GM10266 (cell line): ENCODE results near the gene EPHA7.

ENCODE experiments used
- DNase-seq: peaks from one replicate; pipeline ENCODE4 v3.0.0; 2012; ENCODE audit errors: extremely low spot score
- CTCF ChIP-seq: IDR thresholded peaks from 2 replicates; pipeline ENCODE4 v1.5.1; 2012; ENCODE audit warnings: mild to moderate bottlenecking, low read depth; ENCODE audit not compliant: control insufficient read depth, insufficient read depth; ENCODE audit errors: missing control alignments

The EPHA7 gene

GRCh38 chr6:93419304-93420162 is at the start of gene EPHA7:
EPHA7 (minus strand) TSS chr6:93419559; CDS start chr6:93419341, 218 bp downstream.
- no peak for TF ChIP-seq CTCF
- DNase-seq: peak; percentile 89

- no peak for DNase-seq
- no peak for TF ChIP-seq CTCF
These were observed 48.9 kb upstream of the EPHA7 start for GRCh38 chr6:93468291-93468690.

GRCh38 chr6:93454533-93454932 is 35.2 kb upstream of the EPHA7 start:
- no peak for TF ChIP-seq CTCF
- DNase-seq: no peak

- peak; percentile 9 for DNase-seq
These were observed 34.6 kb upstream of the EPHA7 start for GRCh38 chr6:93453956-93454355.

GRCh38 chr6:93447874-93448273 is 28.5 kb upstream of the EPHA7 start:
- no peak for DNase-seq
- no peak for TF ChIP-seq CTCF

More at GRCh38 chr6:93453956-93454355, 34.6 kb upstream of the EPHA7 start:
- TF ChIP-seq CTCF: no peak

GRCh38 chr6:93437491-93437890 is 18.1 kb upstream of the EPHA7 start:
- no peak for DNase-seq
- no peak for TF ChIP-seq CTCF

- TF ChIP-seq CTCF: no peak
- no peak for DNase-seq
These were observed 14.2 kb upstream of the EPHA7 start for GRCh38 chr6:93433592-93433991.
